HG03196 (cell line): ENCODE results near the gene KRTAP10-1.
"Not testable (repeated sequence)": the region's sequence is repeated elsewhere in the genome, so short reads cannot be mapped to it uniquely, and the experiment has no call there.

Experiments used
- ATAC-seq: cut with Tn5 transposase; IDR thresholded peaks from one replicate; pipeline ENCODE4 v1.9.1; 2021; ENCODE audit not compliant: unreplicated experiment

The KRTAP10-1 gene

GRCh38 chr21:44539991-44540666, at the start of gene KRTAP10-1:
KRTAP10-1 (minus strand) TSS chr21:44540195; CDS start chr21:44540150, 45 bp downstream.
- ATAC-seq, result no peak

- no peak for ATAC-seq
Observed at GRCh38 chr21:44589094-44589493, 49.1 kb upstream of the KRTAP10-1 start.

- ATAC-seq, result no peak
Observed at GRCh38 chr21:44585892-44586291, 45.9 kb upstream of the KRTAP10-1 start.

GRCh38 chr21:44583800-44584147, 43.8 kb upstream of the KRTAP10-1 start:
- ATAC-seq, result no peak

GRCh38 chr21:44583089-44583799, 43.2 kb upstream of the KRTAP10-1 start:
- no peak for ATAC-seq

GRCh38 chr21:44582055-44582454, 42.1 kb upstream of the KRTAP10-1 start:
- no peak for ATAC-seq

GRCh38 chr21:44581158-44581557, 41.2 kb upstream of the KRTAP10-1 start:
- no peak for ATAC-seq

- not testable (repeated sequence) for ATAC-seq
Observed at GRCh38 chr21:44580231-44580821, 40.3 kb upstream of the KRTAP10-1 start, which contains the start of gene KRTAP10-5. KRTAP10-5 (minus strand) TSS chr21:44580604; CDS start chr21:44580578, 26 bp downstream.

- no peak for ATAC-seq
Observed at GRCh38 chr21:44579833-44580144, 39.8 kb upstream of the KRTAP10-1 start.

- ATAC-seq, result no peak
Observed at GRCh38 chr21:44579056-44579832, 39.2 kb upstream of the KRTAP10-1 start.

GRCh38 chr21:44578371-44579055, 38.5 kb upstream of the KRTAP10-1 start:
- no peak for ATAC-seq

- no peak for ATAC-seq
Observed at GRCh38 chr21:44576025-44576420, 36.0 kb upstream of the KRTAP10-1 start.

GRCh38 chr21:44575307-44576024, 35.5 kb upstream of the KRTAP10-1 start:
- no peak for ATAC-seq

- no peak for ATAC-seq
Observed at GRCh38 chr21:44574457-44575306, 34.7 kb upstream of the KRTAP10-1 start.

GRCh38 chr21:44573630-44574456, 33.8 kb upstream of the KRTAP10-1 start, which contains the start of gene KRTAP10-4:
KRTAP10-4 (plus strand) TSS chr21:44573729; CDS start chr21:44573759, 30 bp downstream.
- ATAC-seq, result not testable (repeated sequence)

- no peak for ATAC-seq
Observed at GRCh38 chr21:44572959-44573583, 33.1 kb upstream of the KRTAP10-1 start.

- ATAC-seq, result no peak
Observed at GRCh38 chr21:44571844-44572782, 32.1 kb upstream of the KRTAP10-1 start.
